SHP77 treated with DMSO at 0.1 percent for 48 hours (cell line): Measurements from ENCODE around the gene CEACAM20.
"Not testable (repeated sequence)": the region's sequence is repeated elsewhere in the genome, so short reads cannot be mapped to it uniquely, and the experiment has no call there.

Experiments used
- DNase-seq: peaks from one replicate; lab custom pipeline; 2025; lab: John Stamatoyannopoulos, UW

Gene CEACAM20

GRCh38 chr19:44548736-44549135 lies 19.3 kb upstream of the CEACAM20 start:
- no peak for DNase-seq

DNA sequence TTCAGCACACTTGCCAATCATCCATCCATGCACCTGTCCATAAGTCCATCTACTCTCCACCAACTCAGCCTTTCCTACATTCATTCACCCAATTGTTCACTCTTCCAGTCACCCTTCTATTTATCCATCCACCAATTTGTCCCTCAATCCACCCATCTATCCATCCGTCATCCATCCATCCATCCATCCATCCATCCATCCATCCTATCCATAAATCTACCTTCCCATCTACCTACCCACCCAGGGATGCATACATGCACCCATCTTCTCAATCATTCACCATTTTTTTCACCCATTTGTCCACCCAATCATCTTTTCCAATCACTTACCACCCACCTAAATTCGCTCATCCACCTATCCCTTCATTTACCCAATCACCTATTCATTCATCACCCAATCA lies 14.6 kb upstream of the CEACAM20 start:
- DNase-seq: no peak

DNA sequence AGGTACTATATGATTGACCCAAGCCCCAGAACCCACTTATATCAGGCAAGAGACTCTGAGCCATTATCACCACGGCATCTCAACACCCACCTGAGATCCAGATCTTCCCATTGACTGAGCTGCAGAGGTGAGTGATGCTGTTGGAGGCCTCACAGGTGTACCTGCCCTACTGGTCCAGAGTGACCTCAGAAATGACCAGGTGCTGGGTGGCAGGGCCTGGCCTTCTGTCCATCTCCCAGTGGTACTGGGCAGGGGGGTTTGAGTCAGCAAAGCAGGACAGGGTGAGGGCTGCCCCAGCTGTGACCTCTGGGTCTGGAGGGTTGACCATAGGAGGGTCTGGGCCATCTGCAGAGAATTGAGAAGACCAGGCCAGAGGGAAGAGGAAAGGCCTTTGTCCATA lies 13.2 kb upstream of the CEACAM20 start:
- no peak for DNase-seq

DNA sequence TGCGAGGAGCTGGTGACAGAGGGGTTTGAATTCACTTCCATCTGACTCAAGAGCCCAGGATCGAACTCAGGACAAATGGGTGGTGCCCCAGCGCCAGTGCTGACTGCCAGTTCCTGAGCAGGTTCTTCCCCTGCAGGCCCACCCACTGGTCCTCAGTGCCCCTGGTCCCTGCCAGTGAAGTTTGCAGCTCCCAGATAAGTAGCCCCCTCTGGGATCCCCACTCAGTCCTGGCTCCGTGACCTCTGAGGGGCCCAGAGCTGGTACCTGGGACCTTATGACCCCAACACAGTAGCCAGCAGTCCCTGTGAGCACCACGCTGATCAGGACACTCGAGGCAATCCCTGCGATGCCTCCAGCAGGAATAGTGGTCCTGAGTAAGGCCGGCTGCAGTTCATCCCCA lies 11.3 kb upstream of the CEACAM20 start:
- no peak for DNase-seq

DNA sequence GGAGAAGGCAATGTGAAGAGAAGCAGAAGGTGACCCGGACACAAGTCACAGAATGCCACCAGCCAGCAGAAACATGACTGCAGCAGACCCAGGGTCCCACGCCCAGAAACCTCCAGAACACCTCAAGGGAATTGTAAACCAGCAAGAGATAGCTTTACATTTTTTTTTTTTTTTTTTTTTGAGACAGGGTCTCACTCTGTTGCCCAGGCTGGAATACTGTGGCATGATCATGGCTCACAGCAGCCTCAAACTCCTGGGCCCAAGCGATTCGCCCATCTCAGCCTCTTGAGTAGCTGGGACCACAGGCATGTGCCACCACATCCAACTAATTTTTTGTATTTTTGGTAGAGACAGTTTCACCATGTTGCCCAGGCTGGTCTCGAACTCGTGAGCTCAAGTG lies 10.5 kb upstream of the CEACAM20 start:
- no peak for DNase-seq

- no peak for DNase-seq
Observed at GRCh38 chr19:44539236-44539826, 9.9 kb upstream of the CEACAM20 start.

GRCh38 chr19:44535361-44535760 lies 5.9 kb upstream of the CEACAM20 start:
- not testable (repeated sequence) for DNase-seq

DNA sequence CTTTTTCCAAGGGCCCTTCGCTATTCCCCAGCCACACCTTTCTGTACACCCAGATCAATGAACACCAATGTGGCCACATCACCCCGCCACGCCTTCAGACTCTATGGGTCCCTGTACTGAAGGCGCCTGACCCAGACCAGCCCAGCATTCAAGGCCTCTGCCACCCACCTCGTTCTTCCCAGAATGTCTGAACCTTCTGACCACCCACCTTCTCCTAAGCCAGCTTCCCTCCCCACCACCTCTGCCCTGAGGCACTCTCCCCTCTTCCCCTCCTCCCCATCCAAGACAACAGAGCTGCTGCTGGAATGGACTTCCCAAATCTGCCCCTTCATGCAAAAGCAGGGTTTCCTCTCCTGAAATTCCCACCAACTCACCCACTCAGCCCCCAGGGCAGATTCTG lies 3.3 kb upstream of the CEACAM20 start:
- DNase-seq: no peak

- no peak for DNase-seq
Observed at GRCh38 chr19:44530777-44531176, 1.3 kb upstream of the CEACAM20 start.

- no peak for DNase-seq
Observed at GRCh38 chr19:44527554-44527953, 1.9 kb downstream of the CEACAM20 start.

DNA sequence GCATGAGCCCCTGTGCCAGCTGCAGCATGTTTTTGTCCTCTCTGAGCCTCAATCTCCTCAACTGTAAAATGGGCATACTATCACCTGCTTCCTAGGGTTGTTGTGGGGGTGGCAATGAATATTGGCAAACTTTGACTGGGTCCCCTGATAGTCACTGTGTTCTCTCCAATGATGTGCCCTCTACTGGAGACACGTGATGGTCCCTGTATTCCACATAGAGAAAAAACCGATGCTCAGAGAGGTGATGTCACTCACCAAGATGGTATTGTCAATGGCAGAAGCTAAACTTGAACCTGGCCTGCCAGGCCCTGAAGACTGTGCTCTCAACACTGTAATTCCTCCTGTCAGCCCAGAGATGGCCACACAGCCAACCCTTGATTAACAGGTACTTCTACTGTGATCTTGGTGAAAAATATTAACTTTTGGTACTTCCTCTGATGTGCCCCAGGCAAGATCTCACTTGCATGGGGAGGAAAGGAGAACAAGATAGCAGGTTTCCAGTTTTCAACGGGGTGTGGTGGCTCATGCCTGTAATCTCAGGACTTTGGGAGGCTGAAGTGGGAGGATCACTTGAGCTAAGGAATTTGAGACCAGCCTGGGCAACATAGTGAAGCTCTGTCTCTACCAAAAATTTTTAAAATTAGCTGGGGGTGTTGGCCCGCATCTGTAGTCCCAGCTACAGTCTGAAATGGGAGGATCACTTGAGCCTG lies 3.6 kb downstream of the CEACAM20 start:
- DNase-seq: no peak

- DNase-seq: no peak
Observed at GRCh38 chr19:44521370-44521769, 8.1 kb downstream of the CEACAM20 start.

- no peak for DNase-seq
Observed at GRCh38 chr19:44517146-44517545, 12.3 kb downstream of the CEACAM20 start.

DNA sequence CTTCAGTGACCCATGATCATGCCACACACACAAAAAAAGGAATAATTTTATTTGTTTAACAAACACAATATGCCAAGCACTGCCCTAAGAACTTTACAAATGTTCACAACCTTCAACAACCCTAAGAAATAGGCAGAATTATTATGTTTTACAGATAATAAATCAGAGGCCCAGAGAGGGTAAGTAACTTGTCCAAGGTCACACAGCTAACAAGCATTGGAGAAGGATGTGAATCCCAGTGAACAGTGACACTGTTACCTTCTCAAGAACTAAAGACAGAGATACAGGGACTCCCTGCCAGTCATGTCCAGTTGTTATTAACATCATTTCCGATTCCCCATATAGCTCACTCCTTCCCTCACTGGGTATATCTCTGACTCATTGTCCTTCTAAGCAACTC lies 13.6 kb downstream of the CEACAM20 start:
- DNase-seq: no peak

GRCh38 chr19:44515031-44515430 lies 14.4 kb downstream of the CEACAM20 start:
- no peak for DNase-seq

DNA sequence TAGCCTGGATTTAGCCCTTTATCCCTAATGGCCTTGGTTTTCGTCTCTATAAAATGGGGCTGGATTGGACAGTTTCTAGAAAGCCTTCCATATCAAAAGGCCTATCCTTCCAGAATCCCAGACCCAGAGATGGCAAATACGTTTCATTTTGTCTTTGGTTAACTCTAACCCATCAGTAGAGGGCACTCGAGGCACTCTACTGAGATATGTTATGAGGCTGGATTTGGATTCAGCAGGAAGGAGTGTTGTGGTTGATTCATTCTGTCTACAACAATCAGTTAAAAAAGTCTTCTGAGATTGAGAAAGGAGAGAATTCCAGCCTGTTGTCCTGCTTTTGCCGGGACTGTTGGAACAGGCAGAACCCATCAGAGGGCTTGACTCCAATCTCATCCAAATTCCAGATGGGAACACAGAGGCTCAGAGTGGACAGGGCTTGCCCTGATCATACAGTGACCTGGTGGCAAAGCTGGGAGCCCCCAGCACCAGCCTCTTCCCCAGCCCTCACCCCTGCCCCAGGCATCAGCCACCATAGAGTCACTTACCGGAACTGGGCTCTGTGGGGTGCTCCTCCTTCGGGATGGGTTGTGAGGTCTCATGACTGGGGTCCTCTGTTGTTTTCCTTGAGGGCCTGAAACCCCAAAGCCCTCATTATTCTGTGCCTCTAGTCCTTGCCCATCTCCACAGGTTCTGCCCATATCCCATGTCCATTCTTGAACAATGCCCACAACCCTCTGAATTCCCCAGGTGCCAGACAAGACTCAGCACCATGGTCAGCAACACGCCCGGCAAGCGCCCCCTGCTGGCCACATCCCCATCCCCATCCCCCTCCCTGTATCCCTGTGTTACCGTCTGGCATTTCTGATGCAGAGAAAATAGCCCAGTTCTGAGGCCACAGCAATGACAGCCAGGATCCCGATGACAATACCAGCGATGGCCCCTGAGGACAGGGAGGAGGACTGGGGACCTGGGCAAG lies 16.9 kb downstream of the CEACAM20 start:
- no peak for DNase-seq

GRCh38 chr19:44509478-44509877 lies 20.0 kb downstream of the CEACAM20 start:
- DNase-seq: no peak

- peak; percentile 86 for DNase-seq
Observed at GRCh38 chr19:44499962-44500949, 29.2 kb downstream of the CEACAM20 start, which contains the start of gene ZNF180. Gene ZNF180 (minus strand): TSS chr19:44500522. CDS start chr19:44497334, 3,188 bp downstream.

GRCh38 chr19:44499559-44499958 lies 29.9 kb downstream of the CEACAM20 start:
- no peak for DNase-seq

- no peak for DNase-seq
Observed at GRCh38 chr19:44498988-44499387, 30.5 kb downstream of the CEACAM20 start.

- DNase-seq: no peak
Observed at GRCh38 chr19:44496711-44497110, 32.8 kb downstream of the CEACAM20 start.
